ENCODE results near the gene SOX6. TPM values are rescaled to one million over a fixed set of nuclear protein-coding genes. Genes with fewer than 3 reads are reported as not detected.
A peak's percentile ranks its signal among the peaks of the same experiment; 100 is the strongest.
"Not testable (repeated sequence)": the region's sequence is repeated elsewhere in the genome, so short reads cannot be mapped to it uniquely, and the experiment has no call there.

The SOX6 gene
- total RNA-seq, 2 donors from 2014 or later, result 13.6 to 19.8 TPM

DNA sequence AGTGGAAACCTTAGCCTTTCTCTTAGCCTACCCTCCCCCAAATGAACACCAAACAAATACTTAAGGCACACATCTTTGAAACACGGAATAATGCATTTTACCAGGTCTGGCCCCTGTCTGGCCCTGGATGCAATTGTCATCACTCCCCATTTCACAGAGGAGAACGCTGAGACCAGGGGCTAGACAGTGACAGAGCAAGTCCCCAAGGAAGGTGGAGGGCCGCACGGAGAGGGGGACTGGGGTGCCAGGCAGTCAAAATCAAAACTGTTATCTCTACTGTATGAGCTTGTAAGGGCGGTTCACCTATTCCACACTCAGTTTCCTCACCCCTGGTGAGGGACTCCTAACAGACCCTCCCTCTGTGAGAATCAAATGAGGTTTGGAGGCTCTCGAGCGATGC is 414.2 kb downstream of the SOX6 start:
- no peak for DNase-seq
- no peak for ATAC-seq
- intact Hi-C loops (cut with DNase I), result no loop called here

DNA sequence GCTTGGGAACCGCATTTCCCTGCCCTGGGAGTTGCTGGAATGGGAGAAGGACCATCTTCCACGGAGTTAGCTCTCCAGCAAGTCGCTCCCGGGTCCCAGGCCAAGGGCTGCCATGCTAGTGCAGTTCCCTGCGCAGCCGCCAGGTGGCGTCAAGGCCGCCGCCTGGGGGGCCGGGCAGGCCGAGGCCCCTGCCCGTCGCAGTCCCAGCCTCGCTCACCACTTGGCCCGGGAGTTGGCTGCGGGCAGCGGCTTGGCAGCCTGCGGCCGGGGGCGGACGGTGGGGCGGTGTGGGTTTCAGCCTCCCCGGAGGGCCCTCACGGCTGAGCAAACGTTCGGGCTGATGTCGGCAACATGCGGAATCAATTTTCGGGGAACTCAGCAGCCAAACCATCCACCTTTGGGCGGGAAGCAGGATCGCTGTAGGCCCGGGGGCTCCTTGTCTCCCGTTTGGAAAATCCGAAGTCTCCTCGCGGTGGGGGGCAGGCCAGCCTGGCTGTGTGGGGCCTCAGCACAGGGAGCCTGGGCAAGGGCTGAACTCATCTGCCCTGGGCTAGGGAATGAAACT is 415.1 kb downstream of the SOX6 start:
- DNase-seq (no peak), ATAC-seq (peak; percentile 57 to 61)
- intact Hi-C loops (cut with DNase I), result no loop called here

DNA sequence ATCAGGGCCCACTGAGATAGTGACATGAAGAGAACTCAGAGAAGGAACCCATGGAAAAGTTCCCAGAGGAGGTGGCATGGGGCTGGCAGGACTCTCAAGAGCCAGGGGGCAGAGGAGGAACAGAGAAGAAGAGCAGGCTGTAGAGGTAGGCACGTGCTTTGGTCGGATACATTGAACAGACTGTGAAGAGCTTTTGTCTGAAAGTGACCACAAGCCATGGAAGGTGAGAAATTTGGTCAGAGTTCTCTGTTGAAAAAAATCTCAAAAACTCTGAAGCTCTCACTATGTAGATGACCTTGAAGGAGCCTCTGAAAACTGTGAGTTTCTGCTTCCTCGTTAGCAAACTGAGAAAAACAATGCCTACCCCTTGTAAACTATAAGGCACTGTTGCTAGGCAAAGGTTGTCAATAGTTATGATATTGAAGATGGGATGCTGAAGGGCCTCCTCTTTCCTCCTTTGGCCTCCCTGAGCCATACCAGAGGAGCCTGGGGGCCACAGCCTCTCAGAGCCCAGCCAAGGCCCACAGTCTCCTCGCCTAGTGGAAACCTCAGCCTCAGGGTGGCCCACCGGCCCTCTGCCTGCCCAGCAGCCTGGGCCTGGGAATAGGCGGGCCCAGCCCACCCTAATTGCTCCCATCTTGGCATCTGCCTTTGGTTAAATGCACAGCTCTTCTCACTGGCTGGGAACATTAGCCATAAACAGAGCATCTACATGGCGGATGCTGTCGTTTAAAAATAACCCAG is 415.7 kb downstream of the SOX6 start:
- DNase-seq, result no peak
- intact Hi-C loops (cut with DNase I), result no loop called here
- ATAC-seq, result no peak

DNA sequence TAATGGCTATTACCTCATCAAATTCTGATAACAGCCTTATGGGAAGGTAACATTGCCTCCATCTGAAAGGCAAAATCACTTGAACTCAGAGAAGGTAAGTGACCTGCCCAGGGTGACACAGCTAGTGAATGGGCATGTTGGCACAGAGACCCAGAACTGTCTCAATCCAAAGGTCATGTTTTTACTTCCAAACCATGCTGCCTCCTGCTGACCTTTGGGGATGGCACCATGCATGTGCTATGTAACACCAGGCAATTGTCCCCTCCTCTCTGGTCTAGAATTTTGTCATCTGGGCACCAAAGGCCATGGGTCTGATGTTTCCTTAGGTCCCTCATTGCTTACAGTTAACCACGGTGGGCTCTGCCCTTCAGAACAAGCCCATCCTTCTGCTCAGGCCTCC is 417.4 kb downstream of the SOX6 start:
- DNase-seq, result no peak
- ATAC-seq, result no peak
- intact Hi-C loops (cut with DNase I), result no loop called here

DNA sequence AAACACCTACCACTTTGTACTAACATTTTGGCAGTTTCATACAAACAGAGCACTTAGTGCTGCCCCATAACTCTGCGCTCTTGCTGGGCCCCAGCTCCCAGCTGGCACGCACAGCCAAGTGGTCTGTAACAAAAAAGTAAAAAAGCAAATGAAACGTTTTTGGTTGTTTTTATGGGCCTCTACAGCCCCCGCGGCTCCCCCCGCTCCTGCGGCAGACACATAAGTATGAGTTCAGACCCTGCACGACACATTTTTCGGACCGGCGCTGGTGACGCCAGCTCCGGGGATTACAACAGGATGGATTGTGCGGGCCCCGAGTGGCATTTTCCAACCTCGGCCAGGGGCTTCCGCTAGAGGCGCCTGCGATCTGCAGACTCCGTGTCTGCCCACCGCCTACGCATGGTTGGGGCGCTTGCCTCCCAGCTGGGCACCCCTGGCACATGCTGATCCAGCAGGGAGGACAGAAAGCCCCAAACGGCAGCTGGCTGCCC is 418.2 kb downstream of the SOX6 start:
- DNase-seq (no peak), ATAC-seq (no peak)
- intact Hi-C loops (cut with DNase I), result no loop called here

DNA sequence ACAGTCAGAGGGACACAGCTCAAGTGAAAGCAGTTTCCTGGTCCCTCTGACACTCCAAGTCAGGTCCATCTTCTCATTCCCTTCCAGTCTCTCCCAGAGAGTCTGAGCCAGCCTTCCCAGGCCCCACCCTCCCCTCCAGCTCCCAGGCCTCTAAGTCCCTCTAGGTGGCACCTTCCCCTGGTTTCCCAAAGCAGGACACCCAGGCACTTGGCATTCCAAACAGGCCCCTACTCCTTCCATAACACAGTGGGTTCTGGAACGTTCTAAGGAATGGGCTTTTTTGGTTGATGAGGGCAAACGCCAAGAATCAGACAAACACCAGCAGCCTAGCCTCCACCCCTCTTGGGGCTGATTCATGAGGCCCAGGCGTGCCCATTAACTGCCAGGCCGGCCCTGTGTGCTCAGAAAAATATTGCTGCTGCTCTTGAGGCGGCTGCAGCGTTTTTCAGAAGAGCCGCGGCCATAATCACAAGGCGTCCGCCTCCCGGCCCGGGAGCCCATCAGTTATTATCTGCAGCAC is 418.7 kb downstream of the SOX6 start:
- intact Hi-C loops (cut with DNase I), result no loop called here
- DNase-seq (no peak), ATAC-seq (no peak)

DNA sequence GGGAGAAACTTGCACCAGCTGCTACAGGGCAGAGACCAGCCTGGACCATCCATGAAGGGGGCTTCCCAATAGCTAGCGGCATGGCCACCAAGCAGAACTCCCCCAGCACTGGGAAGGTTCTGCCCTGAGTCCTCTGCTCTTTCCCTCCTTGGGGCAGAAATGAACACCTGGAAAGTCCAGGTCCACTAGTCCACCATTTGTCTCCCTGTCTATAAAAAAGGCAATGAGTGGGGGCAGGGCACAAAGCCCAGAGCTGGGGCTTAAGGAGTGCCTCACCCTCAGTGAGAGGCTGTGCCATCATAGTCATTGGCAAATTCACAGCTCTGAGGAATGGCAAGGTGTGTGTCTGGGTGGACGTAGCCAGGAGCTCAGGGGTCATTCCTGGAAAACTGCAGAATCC is 420.3 kb downstream of the SOX6 start:
- intact Hi-C loops (cut with DNase I), result no loop called here
- DNase-seq (no peak), ATAC-seq (no peak)

DNA sequence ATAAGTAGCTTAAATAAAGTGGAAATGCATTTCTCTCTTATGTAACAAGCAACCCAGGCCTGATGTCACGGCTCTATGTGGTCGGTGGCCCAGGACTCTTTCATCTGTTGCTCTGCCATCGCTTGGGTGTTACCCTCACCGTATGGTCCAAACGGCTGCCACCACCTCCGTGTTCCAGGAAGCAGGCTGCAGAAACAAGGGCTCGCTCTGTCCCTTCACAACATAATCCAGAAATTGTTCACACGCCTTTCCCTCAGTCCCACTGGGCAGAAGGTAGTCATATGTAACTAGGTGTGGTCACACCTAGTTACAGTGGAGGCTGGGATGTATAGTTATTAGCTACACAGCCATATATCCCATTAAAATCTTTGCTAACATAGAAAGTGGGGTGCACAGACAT is 421.0 kb downstream of the SOX6 start:
- DNase-seq, result no peak
- intact Hi-C loops (cut with DNase I), result no loop called here
- ATAC-seq, result no peak

DNA sequence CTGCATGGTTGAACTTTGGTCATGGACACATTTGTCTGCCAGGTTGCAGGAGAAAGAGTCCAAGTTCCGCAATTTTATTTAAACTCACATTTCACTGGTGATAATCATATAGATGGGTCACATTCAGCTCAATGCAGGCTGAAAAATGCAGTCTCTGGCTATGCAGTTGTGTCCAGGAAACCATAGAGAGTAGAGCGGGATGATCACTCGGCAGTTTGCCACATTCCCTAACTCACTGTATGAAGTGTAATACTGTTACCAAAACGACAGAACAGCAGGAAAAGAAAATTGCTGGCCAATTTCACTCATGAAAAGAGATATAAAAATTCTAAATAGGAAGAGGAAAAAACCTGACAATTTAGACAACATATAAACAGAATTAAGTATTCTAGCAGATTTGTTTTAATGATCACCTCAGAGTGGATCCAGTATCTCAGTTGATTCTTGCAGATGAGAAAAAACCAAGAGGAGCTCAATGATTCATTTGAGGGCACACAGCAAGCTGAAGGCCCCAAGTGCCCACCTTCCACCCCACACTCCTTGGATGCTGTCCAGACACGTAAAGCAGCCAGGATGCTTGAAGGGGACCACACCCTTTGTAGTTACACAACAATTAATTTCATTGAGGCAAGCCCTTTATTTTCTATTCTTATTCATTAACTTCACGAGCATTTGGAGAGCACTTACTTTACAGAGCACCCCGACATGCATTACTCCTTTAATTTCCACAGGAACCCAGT is 422.3 kb downstream of the SOX6 start:
- intact Hi-C loops (cut with DNase I), result no loop called here
- DNase-seq (no peak), ATAC-seq (no peak)

DNA sequence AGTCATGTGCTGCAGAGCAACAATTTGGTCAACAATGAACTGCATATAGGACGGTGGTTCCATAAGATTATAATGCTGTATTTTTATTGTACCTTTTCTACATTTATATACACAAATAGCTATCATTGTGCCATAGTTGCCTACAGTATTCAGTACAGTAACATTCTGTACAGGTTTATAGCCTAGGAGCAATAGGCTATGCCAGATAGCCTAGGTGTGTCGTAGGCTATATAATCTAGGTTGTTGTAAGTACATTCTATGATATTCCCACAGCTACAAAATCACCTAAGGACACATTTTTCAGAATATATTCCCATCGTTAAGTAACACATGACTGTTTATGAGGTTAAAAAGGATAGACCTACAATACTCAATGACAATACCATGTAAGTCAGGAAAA is 423.9 kb downstream of the SOX6 start:
- intact Hi-C loops (cut with DNase I), result no loop called here
- DNase-seq (no peak), ATAC-seq (no peak)

DNA sequence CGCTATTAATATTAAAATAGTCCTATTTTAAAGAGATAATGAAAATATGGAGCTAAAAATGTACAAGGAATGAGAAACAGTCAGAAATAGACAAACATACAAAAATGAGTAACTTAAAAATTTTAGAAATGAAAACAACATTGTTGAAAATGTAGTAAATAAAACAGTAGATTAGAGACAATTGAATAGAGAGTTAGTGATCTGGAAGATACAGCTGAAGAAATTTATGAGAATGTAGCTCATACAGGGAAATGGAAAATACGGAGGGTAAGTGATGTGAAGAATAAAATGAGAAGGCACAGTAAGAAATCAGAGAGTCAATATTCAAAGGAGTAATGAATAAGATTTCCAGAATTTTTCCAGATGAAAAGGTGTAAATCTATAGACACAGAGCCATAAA is 424.8 kb downstream of the SOX6 start:
- no peak for DNase-seq
- intact Hi-C loops (cut with DNase I), result no loop called here
- ATAC-seq, result no peak

DNA sequence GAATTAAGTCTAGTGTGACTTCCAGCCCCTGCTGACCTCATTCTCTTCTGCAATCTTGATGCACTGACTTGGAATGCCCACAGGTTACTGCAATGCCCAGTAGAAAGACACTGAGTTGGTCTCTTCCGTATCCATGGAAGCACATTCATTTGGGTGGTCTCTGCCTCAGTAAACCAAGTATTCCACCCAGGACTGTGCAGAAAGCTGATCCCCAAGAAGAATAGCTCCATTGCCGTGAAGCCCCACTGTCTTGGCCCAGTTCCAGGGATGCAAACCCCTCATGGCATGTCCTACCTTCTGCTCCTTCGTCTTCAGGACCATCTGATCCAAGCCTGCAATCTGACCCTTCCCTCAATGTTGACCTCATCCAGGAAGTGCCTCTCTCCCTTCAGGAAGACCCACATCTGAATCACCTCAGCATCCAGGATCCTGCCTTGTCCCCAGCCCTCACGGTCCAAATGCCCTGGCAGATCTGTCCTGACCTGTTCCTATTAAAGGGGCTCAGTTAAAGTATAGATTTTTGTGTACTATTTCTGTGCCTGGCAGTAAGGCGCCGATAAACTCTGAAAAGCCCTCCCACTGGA is 425.8 kb downstream of the SOX6 start:
- no peak for ATAC-seq
- no peak for DNase-seq
- intact Hi-C loops (cut with DNase I), result no loop called here

DNA sequence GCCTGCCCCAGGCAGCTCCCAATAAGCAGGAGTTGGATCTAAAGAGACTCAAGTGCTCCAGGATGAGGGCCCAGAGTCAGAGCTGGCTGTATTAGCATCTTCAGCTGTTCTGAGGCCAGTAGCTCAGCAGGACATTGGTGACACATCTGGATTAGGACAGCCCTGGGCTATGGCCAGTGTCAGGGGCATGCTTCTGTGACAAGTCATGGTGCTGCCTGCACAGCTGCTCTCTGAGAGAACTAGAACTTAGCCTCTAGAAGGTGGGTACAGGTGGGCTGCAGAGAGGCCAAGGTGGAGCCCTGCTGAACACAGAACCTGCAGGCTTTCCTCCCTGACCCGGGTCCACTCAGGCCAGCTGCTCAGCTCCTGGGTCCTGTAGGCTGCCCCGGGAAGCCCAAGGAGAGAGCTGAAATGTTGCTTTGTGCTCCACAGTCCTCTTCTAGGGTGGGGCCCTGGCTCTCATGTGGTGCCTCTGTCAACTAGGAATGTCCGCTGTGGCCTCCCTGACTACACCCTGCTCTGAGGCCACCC is 426.9 kb downstream of the SOX6 start:
- intact Hi-C loops (cut with DNase I), result no loop called here
- ATAC-seq, result peak in 1 of 2 donors; percentile 25
- no peak for DNase-seq

DNA sequence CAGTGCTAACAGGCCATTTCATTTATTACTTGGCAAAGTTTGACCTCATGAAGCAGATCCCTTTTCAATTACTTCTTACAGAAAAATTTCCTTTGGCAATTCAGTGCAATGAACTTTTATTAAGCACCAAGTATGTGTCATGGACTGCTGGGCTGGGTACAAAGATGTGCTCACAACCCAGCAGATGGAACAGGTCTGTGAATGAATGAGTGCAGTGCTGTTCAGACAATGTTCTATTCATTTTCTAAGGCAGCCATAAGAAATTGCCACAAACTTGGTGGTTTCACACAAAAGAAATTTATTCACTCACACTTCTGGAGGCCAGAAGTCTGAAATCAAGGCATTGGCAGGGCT is 428.5 kb downstream of the SOX6 start:
- ATAC-seq, result peak in 1 of 2 donors; percentile 82

DNA sequence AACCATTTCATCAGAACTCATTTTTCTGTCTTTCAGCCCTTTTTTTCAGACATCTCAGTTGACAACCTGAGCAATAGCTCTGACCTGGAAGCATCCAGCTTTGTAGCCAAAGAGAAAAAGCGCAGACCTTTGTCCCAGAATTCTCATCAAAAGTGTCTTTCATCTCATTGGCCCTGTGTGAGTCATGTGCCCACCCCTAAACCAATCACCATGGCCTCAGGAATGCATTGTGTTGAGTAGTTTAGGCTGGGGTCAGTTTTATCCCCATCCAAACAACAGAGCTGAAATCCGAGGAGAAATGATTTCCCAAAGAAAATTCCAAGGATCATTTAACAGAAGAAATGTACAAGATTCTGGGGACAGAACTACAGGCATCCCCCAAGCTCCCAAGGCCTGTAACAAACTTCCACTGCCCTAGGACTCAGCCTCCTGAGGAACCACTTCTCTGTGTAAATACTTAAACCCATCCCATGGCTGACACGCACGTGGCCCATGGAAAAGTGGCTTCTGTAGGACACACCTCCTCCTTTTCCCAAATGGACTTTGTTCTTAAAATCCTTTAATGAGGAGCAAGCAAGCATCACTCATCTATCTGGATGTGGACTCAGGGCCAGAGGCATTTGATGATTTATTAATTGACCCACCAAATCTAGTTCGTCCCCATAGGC is 429.0 kb downstream of the SOX6 start:
- DNase-seq (no peak), ATAC-seq (peak in 1 of 2 donors; percentile 34)
- intact Hi-C loops (cut with DNase I), result no loop called here

More for the DNA sequence above, 428.5 kb downstream of the SOX6 start:
- no peak for DNase-seq
- intact Hi-C loops (cut with DNase I), result no loop called here

DNA sequence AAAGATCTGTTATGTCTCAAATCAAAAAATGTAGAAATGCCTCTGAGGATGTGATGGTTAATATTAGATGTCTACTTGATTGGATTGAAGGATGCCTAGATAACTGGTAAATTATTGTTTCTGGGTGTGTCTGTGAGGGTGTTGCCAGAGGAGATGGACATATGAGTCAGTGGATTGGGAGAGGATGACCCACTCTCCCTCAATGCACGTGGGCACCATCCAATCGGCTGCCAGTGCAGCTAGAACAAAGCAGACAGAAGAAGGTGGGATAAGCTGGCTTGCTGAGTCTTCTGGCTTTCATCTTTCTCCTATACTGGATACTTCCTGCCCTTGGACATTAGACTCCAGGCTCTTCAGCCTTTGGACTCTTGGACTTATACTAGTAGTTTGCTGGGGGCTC is 430.3 kb downstream of the SOX6 start:
- ATAC-seq (no peak), DNase-seq (no peak)
- intact Hi-C loops (cut with DNase I), result no loop called here

DNA sequence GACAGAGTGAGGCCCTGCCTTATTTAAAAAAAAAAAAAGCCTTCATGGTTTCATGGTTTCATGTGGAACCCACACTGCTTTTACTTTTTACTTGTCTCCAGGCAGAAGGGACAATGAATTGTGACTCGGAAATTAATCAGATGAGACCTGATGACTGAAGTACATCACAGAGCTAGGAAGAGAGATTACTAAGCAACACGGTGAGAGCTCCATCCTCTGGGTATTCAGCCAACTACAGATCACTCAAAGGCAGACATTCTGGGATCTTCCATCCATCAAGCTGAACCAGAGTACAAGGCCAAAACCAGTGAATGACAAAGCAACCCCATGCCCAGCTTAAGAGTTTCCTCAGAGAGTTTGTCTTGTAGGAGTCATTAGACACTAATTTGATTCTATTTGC is 433.2 kb downstream of the SOX6 start:
- intact Hi-C loops (cut with DNase I), result no loop called here
- DNase-seq (no peak), ATAC-seq (no peak)

DNA sequence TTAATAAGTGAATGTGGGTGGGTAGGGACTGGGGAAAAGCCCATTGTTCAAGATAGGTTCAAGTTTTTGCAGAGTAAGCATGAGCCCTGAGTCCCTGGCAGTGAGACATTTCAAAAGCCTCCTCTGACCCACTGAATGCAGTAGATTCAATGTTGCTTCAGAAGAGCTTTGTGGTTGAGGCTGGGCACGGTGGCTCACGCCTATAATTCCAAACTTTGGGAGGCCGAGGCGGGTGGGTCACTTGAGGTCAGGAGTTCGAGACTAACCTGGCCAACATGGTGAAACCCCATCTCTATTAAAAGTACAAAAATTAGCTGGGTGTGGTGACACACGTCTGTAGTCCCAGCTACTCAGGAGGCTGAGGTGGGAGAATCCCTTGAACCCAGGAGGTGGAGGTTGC is 433.6 kb downstream of the SOX6 start:
- intact Hi-C loops (cut with DNase I); DNase-seq; ATAC-seq: not testable (repeated sequence)

Measured in left cardiac atrium (tissue), 4 donors.